HG03442 (cell line): ENCODE results near the gene HYAL4.
"Not testable (repeated sequence)": the region's sequence is repeated elsewhere in the genome, so short reads cannot be mapped to it uniquely, and the experiment has no call there.

Source experiments
- ATAC-seq: cut with Tn5 transposase; IDR thresholded peaks from one replicate; pipeline ENCODE4 v1.9.1; 2021; ENCODE audit warnings: mild to moderate bottlenecking, moderate library complexity; ENCODE audit not compliant: unreplicated experiment

HYAL4 gene

DNA sequence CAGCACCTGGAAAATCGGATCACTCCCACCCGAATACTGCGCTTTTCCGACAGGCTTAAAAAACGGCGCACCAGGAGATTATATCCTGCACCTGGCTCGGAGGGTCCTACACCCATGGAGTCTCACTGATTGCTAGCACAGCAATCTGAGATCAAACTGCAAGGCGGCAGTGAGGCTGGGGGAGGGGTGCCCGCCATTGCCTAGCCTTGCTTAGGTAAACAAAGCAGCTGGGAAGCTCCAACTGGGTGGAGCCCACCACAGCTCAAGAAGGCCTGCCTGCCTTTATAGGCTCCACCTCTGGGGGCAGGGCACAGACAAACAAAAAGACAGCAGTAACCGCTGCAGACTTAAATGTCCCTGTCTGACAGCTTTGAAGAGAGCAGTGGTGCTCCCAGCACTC lies 49.8 kb downstream of the HYAL4 start:
- not testable (repeated sequence) for ATAC-seq

DNA sequence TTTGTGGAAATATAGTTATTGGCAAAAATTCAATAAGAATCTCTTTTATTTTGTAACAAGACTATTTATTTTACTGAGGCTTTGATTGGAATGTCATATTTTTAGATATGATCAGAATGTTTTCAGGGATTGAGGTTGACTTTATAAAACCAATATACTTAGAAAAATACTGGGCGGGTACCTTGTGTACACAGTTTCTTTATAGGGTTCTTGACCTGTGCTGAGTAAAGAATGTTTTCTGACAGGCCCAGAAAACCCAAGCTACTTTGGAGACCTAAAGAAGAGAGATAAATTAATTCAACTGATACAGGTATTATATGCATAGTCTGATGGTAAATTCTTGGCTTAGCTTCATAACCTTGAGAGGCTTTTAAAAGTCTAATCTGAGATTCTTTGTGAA lies 56.1 kb downstream of the HYAL4 start:
- ATAC-seq, result no peak

DNA sequence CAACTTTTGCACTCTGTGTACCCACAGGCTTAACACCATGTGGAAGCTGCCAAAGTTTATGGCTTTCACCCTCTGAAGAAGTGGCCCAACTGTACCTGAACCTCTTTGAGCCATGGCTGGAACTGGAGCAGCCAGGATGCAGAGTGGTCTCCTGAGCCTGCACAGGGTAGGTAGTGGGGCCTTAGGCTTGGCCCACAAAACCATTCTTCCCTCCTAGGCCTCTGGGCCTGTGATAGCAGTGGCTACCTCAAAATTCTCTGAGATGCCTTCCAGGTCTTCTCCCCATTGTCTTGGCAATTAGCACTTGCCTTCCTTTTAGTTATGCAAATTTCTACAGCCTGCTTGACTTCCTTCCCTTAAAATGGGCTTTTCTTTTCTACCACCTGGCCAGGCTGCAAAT lies 60.7 kb downstream of the HYAL4 start:
- no peak for ATAC-seq

DNA sequence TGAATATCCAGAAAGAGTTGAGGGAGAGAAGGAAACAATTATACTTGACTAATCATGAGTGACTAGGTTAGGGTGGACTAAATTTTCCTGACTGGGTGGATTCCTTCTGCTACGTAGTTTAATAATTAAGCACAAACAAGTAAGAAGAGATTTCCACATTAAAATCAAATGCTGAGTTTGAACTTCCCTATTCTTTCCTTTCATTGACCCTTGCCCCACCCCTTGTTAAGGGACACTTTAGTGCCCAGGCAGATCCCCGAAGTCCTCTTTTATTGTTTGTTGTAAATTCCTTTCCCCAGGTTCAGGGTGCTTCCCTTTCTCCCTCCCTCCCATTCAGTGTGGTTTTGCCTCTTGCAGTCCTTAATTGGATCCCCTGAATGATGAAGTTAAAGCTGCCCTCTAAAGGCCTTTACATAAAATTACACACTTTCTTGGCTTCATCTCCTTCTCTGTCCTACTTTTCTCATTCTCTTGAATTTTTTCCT lies 71.3 kb downstream of the HYAL4 start:
- no peak for ATAC-seq

DNA sequence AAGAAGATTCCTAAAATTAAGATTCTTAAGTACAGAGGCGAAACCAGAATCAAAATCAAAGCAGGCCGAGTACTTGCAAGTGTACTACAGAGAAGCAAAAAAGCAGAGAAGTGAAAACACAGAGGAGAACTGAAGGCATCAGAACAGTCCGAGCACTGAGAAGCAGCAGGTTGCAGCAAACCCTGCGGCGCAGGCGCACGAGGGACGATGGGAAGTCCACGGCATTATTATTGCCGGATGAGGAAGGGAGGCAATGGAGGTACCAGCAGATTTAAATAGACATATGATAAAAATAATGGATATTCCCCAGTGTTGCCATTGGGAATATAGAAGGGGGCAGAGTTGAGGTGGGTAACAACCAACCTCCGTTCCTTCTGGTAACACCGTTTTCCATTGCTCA lies 72.9 kb downstream of the HYAL4 start:
- ATAC-seq, result no peak

DNA sequence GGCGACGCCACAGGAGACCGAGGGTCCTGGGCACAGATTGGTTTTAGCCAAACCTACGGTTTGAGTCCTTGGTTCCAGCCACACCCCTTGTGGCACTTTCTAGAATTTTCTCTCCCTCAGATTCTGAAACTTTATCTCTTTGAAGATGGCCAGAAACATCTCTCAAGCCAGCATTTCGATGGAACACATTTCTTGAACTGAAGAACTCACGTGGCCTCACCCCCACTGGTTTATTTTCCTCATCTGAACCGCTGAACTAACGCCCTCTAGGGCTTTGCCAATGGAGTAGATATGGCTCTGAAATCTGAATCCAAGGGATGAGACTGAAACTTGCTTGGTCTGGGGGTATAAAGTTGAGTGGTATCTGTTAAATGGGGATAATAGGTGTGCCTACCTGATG lies 73.3 kb downstream of the HYAL4 start:
- no peak for ATAC-seq

DNA sequence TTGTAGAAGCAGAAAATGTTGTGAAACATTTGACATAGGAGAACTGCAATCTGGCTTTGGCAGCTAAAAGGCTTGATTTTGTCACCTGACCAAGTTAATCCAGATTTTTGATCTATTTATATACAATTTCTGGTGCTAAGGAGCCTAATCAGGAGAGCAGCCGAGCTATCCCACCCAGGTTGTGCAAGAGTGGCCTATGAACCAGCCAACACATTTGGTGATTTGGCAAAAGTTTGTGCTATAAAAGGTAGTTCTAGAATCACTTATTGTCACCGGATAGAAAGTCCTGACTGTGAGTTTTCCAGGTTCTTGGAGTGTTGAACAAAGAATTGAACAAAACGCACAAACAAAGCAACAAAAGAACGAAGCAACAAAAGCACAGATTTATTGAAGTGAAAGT lies 78.6 kb downstream of the HYAL4 start:
- ATAC-seq, result no peak

DNA sequence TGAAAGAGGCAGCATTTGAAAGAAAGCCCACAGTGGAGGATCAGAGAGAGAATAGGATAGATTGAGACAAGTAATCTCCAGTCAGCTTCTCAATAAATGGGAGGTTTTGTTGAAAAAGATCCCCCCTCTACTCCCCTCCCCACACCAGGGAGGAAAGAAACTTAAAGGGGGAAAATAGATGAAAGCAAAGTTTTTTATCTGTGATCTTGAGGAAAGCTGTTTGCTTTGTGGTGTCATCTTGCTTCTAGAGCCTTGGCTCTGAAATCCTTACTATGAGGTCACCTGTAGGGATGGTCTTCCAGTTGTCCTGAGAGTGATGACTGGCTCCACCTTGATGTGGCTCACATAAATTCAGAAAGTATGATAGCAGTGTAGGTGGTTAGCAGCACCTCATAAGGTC lies 80.0 kb downstream of the HYAL4 start, which contains the start of gene SPAM1:
TSS of gene SPAM1 (plus strand) at position 301 of the 400 bp plus-strand sequence. CDS start 28,330 bp downstream, outside the sequence.
- ATAC-seq, result no peak
